PFSK-1 (cell line): ENCODE data around the gene IL20.

ENCODE experiments used
- FOXP2 ChIP-seq: optimal IDR thresholded peaks from 2 replicates; pipeline ENCODE3; 2011; ENCODE audit warnings: borderline replicate concordance, control low read depth, inconsistent platforms; ENCODE audit not compliant: insufficient read depth; ENCODE audit errors: extremely low read length, extremely low read depth
- POLR2AphosphoS5 ChIP-seq: IDR thresholded peaks from 2 replicates; pipeline ENCODE4 v1.6.1; 2012; ENCODE audit warnings: low read depth, mild to moderate bottlenecking, control low read depth, low read length, moderate library complexity
- REST ChIP-seq, 2 experiments: IDR thresholded peaks; 2 replicates each; pipeline versions ENCODE4 v1.6.1 to v1.8.0; 2011 to 2012; ENCODE audit warnings: low read depth in 2 of 2, low read length in 2 of 2, control low read depth in 1 of 2, inconsistent platforms in 1 of 2, mild to moderate bottlenecking in 1 of 2, moderate library complexity in 1 of 2; ENCODE audit not compliant: insufficient read depth in 1 of 2
- SIN3A ChIP-seq: IDR thresholded peaks from 2 replicates; pipeline ENCODE4 v1.6.1; 2012; ENCODE audit warnings: mild to moderate bottlenecking, low read length, moderate library complexity, borderline replicate concordance; ENCODE audit not compliant: insufficient read depth
- TAF1 ChIP-seq: IDR thresholded peaks from 2 replicates; pipeline ENCODE4 v1.6.1; 2012; ENCODE audit warnings: low read length, control low read depth, borderline replicate concordance; ENCODE audit not compliant: insufficient read depth

The IL20 gene

GRCh38 chr1:206875752-206876377, 10.4 kb downstream of the IL20 start:
- TF ChIP-seq TAF1 (no peak), SIN3A (no peak), POLR2AphosphoS5 (no peak), REST (IDR thresholded peaks at IDR 0.05; ENCODE audit: insufficient read depth in 1 of 2, low read depth in 2 of 2, low read length in 2 of 2) (no peak), FOXP2 (no peak)

GRCh38 chr1:206878456-206878855, 13.0 kb downstream of the IL20 start:
- no peak for TF ChIP-seq REST (IDR thresholded peaks at IDR 0.05; ENCODE audit: insufficient read depth in 1 of 2, low read depth in 2 of 2, low read length in 2 of 2)
- no peak for TF ChIP-seq POLR2AphosphoS5
- TF ChIP-seq SIN3A: no peak
- no peak for TF ChIP-seq FOXP2
- TF ChIP-seq TAF1: no peak

GRCh38 chr1:206880314-206880713, 14.9 kb downstream of the IL20 start:
- TF ChIP-seq POLR2AphosphoS5: no peak
- no peak for TF ChIP-seq REST (IDR thresholded peaks at IDR 0.05; ENCODE audit: insufficient read depth in 1 of 2, low read depth in 2 of 2, low read length in 2 of 2)
- TF ChIP-seq SIN3A: no peak
- TF ChIP-seq FOXP2: no peak
- TF ChIP-seq TAF1: no peak

GRCh38 chr1:206882555-206882954, 17.1 kb downstream of the IL20 start:
- TF ChIP-seq SIN3A (no peak), REST (IDR thresholded peaks at IDR 0.05; ENCODE audit: insufficient read depth in 1 of 2, low read depth in 2 of 2, low read length in 2 of 2) (no peak), FOXP2 (no peak), TAF1 (no peak), POLR2AphosphoS5 (no peak)

GRCh38 chr1:206883160-206883559, 17.7 kb downstream of the IL20 start:
- TF ChIP-seq POLR2AphosphoS5: no peak

- TF ChIP-seq REST (IDR thresholded peaks at IDR 0.05; ENCODE audit: insufficient read depth in 1 of 2, low read depth in 2 of 2, low read length in 2 of 2) (no peak), TAF1 (no peak), FOXP2 (no peak), POLR2AphosphoS5 (no peak), SIN3A (no peak)
Measured at GRCh38 chr1:206883876-206884275, 18.5 kb downstream of the IL20 start.
